ENCODE measurements around the gene DNAJB5. TPM values are rescaled to one million over a fixed set of nuclear protein-coding genes. Genes with fewer than 3 reads are reported as not detected.

DNAJB5 gene
- total RNA-seq, 1 donor from 2014 or later, result 6.9 TPM

- H3K9me3 ChIP-seq, result no peaks in the 10 kb centered on the region
- H3K36me3 ChIP-seq, result peaks cover 0 to 5% of the 10 kb centered on the region in 2 donors
- peaks cover 57% of the 10 kb centered on the region for H3K4me1 ChIP-seq
- H3K27ac ChIP-seq, result peak overlapping the region; percentile 90
- peak; percentile 86 to 94 for DNase-seq (ENCODE audit: extremely low spot score in 2 of 2)
- intact Hi-C loops (cut with DNase I), result no loop called here
- no peaks in the 10 kb centered on the region for H3K27me3 ChIP-seq
- no peak overlapping the region for H3K4me3 ChIP-seq
- TF ChIP-seq CTCF (IDR thresholded peaks at IDR 0.05) (no peak), POLR2AphosphoS5 (IDR thresholded peaks at IDR 0.05; ENCODE audit: insufficient read depth in 1 of 2, low read depth in 1 of 2) (peak in 1 of 2 donors; percentile 70)
These were observed 2.9 kb downstream of the DNAJB5 start for GRCh38 chr9:34992376-34992951.

GRCh38 chr9:34993502-34994259 lies 4.1 kb downstream of the DNAJB5 start:
- Histone ChIP-seq H3K36me3 (peaks cover 0 to 5% of the 10 kb centered on the region in 2 donors), H3K27ac (peak overlapping the region; percentile 90), H3K9me3 (no peaks in the 10 kb centered on the region), H3K4me1 (peaks cover 54% of the 10 kb centered on the region), H3K27me3 (no peaks in the 10 kb centered on the region), H3K4me3 (no peak overlapping the region)
- peak in 1 of 2 donors; percentile 72 for TF ChIP-seq POLR2AphosphoS5 (IDR thresholded peaks at IDR 0.05; ENCODE audit: insufficient read depth in 1 of 2, low read depth in 1 of 2)
- TF ChIP-seq CTCF (IDR thresholded peaks at IDR 0.05), result no peak
- DNase-seq (ENCODE audit: extremely low spot score in 2 of 2), result peak; percentile 70 to 90
- intact Hi-C loops (cut with DNase I), result no loop called here

GRCh38 chr9:34994260-34994899 lies 4.8 kb downstream of the DNAJB5 start:
- Histone ChIP-seq H3K27me3 (no peaks in the 10 kb centered on the region), H3K9me3 (no peaks in the 10 kb centered on the region), H3K27ac (peak overlapping the region; percentile 90), H3K4me3 (no peak overlapping the region), H3K4me1 (peaks cover 50% of the 10 kb centered on the region), H3K36me3 (peaks cover 0 to 5% of the 10 kb centered on the region in 2 donors)
- TF ChIP-seq POLR2AphosphoS5 (IDR thresholded peaks at IDR 0.05; ENCODE audit: insufficient read depth in 1 of 2, low read depth in 1 of 2), result no peak
- no peak for TF ChIP-seq POLR2A (IDR thresholded peaks at IDR 0.05)
- TF ChIP-seq CTCF (IDR thresholded peaks at IDR 0.05), result peak in 2 of 3 experiments; percentile 24 to 45
- intact Hi-C loops (cut with DNase I), result no loop called here
- peak; percentile 49 to 74 for DNase-seq (ENCODE audit: extremely low spot score in 2 of 2)

- Histone ChIP-seq H3K4me1 (peaks cover 48% of the 10 kb centered on the region), H3K27ac (peak overlapping the region; percentile 90), H3K36me3 (peaks cover 0 to 5% of the 10 kb centered on the region in 2 donors), H3K27me3 (no peaks in the 10 kb centered on the region), H3K9me3 (no peaks in the 10 kb centered on the region), H3K4me3 (no peak overlapping the region)
- peak; percentile 52 to 79 for DNase-seq (ENCODE audit: extremely low spot score in 2 of 2)
- intact Hi-C loops (cut with DNase I), result no loop called here
- TF ChIP-seq POLR2AphosphoS5 (IDR thresholded peaks at IDR 0.05; ENCODE audit: insufficient read depth in 1 of 2, low read depth in 1 of 2) (peak in 1 of 2 donors; percentile 25), POLR2A (IDR thresholded peaks at IDR 0.05) (no peak)
These were observed 5.5 kb downstream of the DNAJB5 start for GRCh38 chr9:34994900-34995669.

- no peaks in the 10 kb centered on the region for H3K9me3 ChIP-seq
- peak overlapping the region; percentile 90 for H3K27ac ChIP-seq
- H3K4me1 ChIP-seq, result peaks cover 42% of the 10 kb centered on the region
- peaks cover 0 to 5% of the 10 kb centered on the region in 2 donors for H3K36me3 ChIP-seq
- H3K27me3 ChIP-seq, result no peaks in the 10 kb centered on the region
- no peak overlapping the region for H3K4me3 ChIP-seq
- DNase-seq (ENCODE audit: extremely low spot score in 2 of 2), result no peak
- intact Hi-C loops (cut with DNase I), result no loop called here
- TF ChIP-seq POLR2A (IDR thresholded peaks at IDR 0.05) (no peak), POLR2AphosphoS5 (IDR thresholded peaks at IDR 0.05; ENCODE audit: insufficient read depth in 1 of 2, low read depth in 1 of 2) (no peak), CTCF (IDR thresholded peaks at IDR 0.05) (no peak)
These were observed 6.1 kb downstream of the DNAJB5 start for GRCh38 chr9:34995670-34996060.
